Liver (tissue), 9 donors: ENCODE measurements around the gene PCYT1A. TPM values are rescaled to one million over a fixed set of nuclear protein-coding genes. Genes with fewer than 3 reads are reported as not detected.

Experiments
- DNase-seq: peaks from one replicate; pipeline ENCODE4 v3.0.0-alpha.2; 2017; ENCODE audit warnings: low spot score
- H3K27ac ChIP-seq, 2 donors: one replicate each; pipeline ENCODE4 v1.7.0; 2013; ENCODE audit warnings: inconsistent platforms in 2 of 2, low read length in 2 of 2, control low read depth in 1 of 2, low read depth in 1 of 2, mild to moderate bottlenecking in 1 of 2
- H3K27me3 ChIP-seq, 4 donors: one replicate each; pipeline versions ENCODE4 v1.6.1 to v1.7.0; 2013; ENCODE audit warnings: low read length in 3 of 4, inconsistent platforms in 1 of 4, mild to moderate bottlenecking in 1 of 4, moderate library complexity in 1 of 4; ENCODE audit not compliant: control insufficient read depth in 4 of 4, insufficient read depth in 4 of 4
- H3K36me3 ChIP-seq, 4 donors: one replicate each; pipeline versions ENCODE4 v1.6.1 to v1.7.0; 2013; ENCODE audit warnings: low read length in 3 of 4, mild to moderate bottlenecking in 3 of 4, low read depth in 1 of 4, moderate library complexity in 1 of 4; ENCODE audit not compliant: control insufficient read depth in 4 of 4, insufficient read depth in 3 of 4
- H3K4me1 ChIP-seq, 4 donors: one replicate each; pipeline versions ENCODE4 v1.6.1 to v1.7.0; 2013; ENCODE audit warnings: low read length in 3 of 4, mild to moderate bottlenecking in 3 of 4, moderate library complexity in 1 of 4; ENCODE audit not compliant: control insufficient read depth in 4 of 4, insufficient read depth in 4 of 4
- H3K4me3 ChIP-seq, 3 donors: one replicate each; pipeline versions ENCODE4 v1.6.1 to v1.7.0; 2013; ENCODE audit warnings: low read length in 3 of 3, control low read depth in 1 of 3, low read depth in 1 of 3, mild to moderate bottlenecking in 1 of 3
- H3K9ac ChIP-seq, 2 donors: one replicate each; pipeline ENCODE4 v1.7.0; 2013; ENCODE audit warnings: low read length in 2 of 2, mild to moderate bottlenecking in 2 of 2, moderate library complexity in 2 of 2, control low read depth in 1 of 2, low read depth in 1 of 2
- H3K9me3 ChIP-seq, 4 donors: one replicate each; pipeline versions ENCODE4 v1.6.1 to v1.7.0; 2013; ENCODE audit warnings: low read length in 3 of 4; ENCODE audit not compliant: control insufficient read depth in 4 of 4
- EGR1 ChIP-seq, 2 donors: IDR thresholded peaks; 2 replicates each; pipeline ENCODE4 v1.6.1; 2016 to 2018; ENCODE audit warnings: antibody characterized with exemption in 2 of 2, low read depth in 2 of 2
- FOXA2 ChIP-seq: IDR thresholded peaks from 2 replicates; pipeline ENCODE4 v1.6.1; 2016; ENCODE audit warnings: antibody characterized with exemption
- GABPA ChIP-seq, 2 donors: IDR thresholded peaks in 1 of 2; conservative IDR thresholded peaks in 1 of 2; 2 replicates each; pipeline ENCODE4 v1.6.1; 2016; ENCODE audit warnings: antibody characterized with exemption in 2 of 2, mild to moderate bottlenecking in 1 of 2, moderate library complexity in 1 of 2
- HNF4A ChIP-seq, 2 donors: conservative IDR thresholded peaks; 2 replicates each; pipeline ENCODE4 v1.6.1; 2016; ENCODE audit warnings: antibody characterized with exemption in 2 of 2, mild to moderate bottlenecking in 2 of 2
- HNF4G ChIP-seq: IDR thresholded peaks from 2 replicates; pipeline ENCODE4 v1.6.1; 2016; ENCODE audit warnings: antibody characterized with exemption
- JUND ChIP-seq, 2 donors: IDR thresholded peaks; 2 replicates each; pipeline ENCODE4 v1.6.1; 2016; ENCODE audit warnings: antibody characterized with exemption in 2 of 2
- SP1 ChIP-seq: IDR thresholded peaks from 2 replicates; pipeline ENCODE4 v1.6.1; 2018; ENCODE audit warnings: antibody characterized with exemption, mild to moderate bottlenecking
- TAF1 ChIP-seq: conservative IDR thresholded peaks from 2 replicates; pipeline ENCODE4 v1.6.1; 2016; ENCODE audit warnings: antibody characterized with exemption, mild to moderate bottlenecking
- YY1 ChIP-seq: IDR thresholded peaks from 2 replicates; pipeline ENCODE4 v1.6.1; 2016; ENCODE audit warnings: antibody characterized with exemption, mild to moderate bottlenecking
- WGBS: extraction: QIAGEN DNeasy Blood & Tissue Kit; methylation state at CpG from one replicate; pipeline ENCODE4 v1.1.7; 2013; 5-methylcytosine and 5-hydroxymethylcytosine counted together
- polyA plus RNA-seq, 2 donors: library from polyadenylated mRNA; stranded (reverse) in 1 of 2; unstranded in 1 of 2; fragments of 200-250 nt in 1 of 2; fragments of >200 nt in 1 of 2; fragmentation: Nextera tagmentation in 1 of 2; extraction: Ambion mirVana in 1 of 2; gene quantifications; one replicate each; pipeline versions ENCODE4 v1.2.1 to v1.2.3, GENCODE V29; 2013 to 2015
- total RNA-seq, 2 donors: library from RNA; depleted of rRNA; stranded (reverse); fragments of >200 nt; gene quantifications; one replicate each; pipeline ENCODE4 v1.2.3, GENCODE V29; 2014
- TF ChIP-seq, protein P1 (sequence below): fragments of 150-350 bp; IDR thresholded peaks from 2 replicates; pipeline ENCODE4 v1.5.1; 2017; ENCODE audit warnings: improper control_type of control experiment, low read depth, low read length; ENCODE audit not compliant: missing input control
- TF ChIP-seq, protein P2 (sequence below): IDR thresholded peaks from 2 replicates; pipeline ENCODE4 v1.6.1; 2016; ENCODE audit warnings: antibody characterized with exemption, mild to moderate bottlenecking
- TF ChIP-seq, protein P3 (sequence below): IDR thresholded peaks from 2 replicates; pipeline ENCODE4 v1.6.1; 2016; ENCODE audit warnings: antibody characterized with exemption
- TF ChIP-seq, protein P4 (sequence below): IDR thresholded peaks from 2 replicates; pipeline ENCODE4 v1.6.1; 2016; ENCODE audit warnings: antibody characterized with exemption
- donor health status: healthy.
- donor health status: healthy.
- donor health status: healthy.
- donor health status: healthy.
- donor health status: healthy.

Gene PCYT1A
- total and polyA plus RNA-seq, 4 donors, result 12.5 to 56.8 (median 24.3) TPM

DNA sequence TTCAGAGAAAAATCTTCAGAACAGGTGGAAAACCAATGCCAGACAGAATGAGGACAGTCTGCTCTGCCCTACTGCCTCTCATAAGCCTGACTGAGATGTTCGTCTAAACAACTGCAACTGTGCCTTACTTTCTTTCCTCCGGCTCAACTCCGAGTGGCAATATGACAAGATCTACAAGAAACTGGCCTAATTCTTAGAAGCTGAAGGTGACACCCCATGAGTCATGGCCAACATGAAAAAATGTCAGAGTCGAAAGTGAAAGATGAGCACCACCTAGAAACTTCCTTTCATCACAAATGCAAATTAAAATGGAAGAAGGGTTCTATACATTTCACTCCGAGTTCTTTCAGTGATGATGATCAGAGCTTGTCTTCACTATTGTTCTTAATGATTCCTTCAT lies 12.9 kb downstream of the PCYT1A start:
- Histone ChIP-seq H3K4me3 (no peak overlapping the region), H3K27ac (no peak overlapping the region), H3K27me3 (no peaks in the 10 kb centered on the region), H3K9ac (no peak overlapping the region), H3K9me3 (peaks cover 0 to 2% (median 0%) of the 10 kb centered on the region in 4 donors), H3K36me3 (peaks cover 0 to 7% (median 5%) of the 10 kb centered on the region in 4 donors), H3K4me1 (peaks cover 0 to 5% (median 4%) of the 10 kb centered on the region in 4 donors)
- TF ChIP-seq YY1 (no peak), HNF4G (no peak), GABPA (IDR thresholded peaks at IDR 0.05 in 1 of 2, conservative IDR thresholded peaks at IDR 0.05 in 1 of 2) (no peak), JUND (IDR thresholded peaks at IDR 0.05) (no peak), EGR1 (IDR thresholded peaks at IDR 0.05; ENCODE audit: low read depth in 2 of 2) (no peak), SP1 (no peak), HNF4A (conservative IDR thresholded peaks at IDR 0.05) (no peak), TAF1 (no peak), FOXA2 (no peak)
- TF ChIP-seq, protein P1, sequence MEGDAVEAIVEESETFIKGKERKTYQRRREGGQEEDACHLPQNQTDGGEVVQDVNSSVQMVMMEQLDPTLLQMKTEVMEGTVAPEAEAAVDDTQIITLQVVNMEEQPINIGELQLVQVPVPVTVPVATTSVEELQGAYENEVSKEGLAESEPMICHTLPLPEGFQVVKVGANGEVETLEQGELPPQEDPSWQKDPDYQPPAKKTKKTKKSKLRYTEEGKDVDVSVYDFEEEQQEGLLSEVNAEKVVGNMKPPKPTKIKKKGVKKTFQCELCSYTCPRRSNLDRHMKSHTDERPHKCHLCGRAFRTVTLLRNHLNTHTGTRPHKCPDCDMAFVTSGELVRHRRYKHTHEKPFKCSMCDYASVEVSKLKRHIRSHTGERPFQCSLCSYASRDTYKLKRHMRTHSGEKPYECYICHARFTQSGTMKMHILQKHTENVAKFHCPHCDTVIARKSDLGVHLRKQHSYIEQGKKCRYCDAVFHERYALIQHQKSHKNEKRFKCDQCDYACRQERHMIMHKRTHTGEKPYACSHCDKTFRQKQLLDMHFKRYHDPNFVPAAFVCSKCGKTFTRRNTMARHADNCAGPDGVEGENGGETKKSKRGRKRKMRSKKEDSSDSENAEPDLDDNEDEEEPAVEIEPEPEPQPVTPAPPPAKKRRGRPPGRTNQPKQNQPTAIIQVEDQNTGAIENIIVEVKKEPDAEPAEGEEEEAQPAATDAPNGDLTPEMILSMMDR, result no peak
- TF ChIP-seq, protein P2, sequence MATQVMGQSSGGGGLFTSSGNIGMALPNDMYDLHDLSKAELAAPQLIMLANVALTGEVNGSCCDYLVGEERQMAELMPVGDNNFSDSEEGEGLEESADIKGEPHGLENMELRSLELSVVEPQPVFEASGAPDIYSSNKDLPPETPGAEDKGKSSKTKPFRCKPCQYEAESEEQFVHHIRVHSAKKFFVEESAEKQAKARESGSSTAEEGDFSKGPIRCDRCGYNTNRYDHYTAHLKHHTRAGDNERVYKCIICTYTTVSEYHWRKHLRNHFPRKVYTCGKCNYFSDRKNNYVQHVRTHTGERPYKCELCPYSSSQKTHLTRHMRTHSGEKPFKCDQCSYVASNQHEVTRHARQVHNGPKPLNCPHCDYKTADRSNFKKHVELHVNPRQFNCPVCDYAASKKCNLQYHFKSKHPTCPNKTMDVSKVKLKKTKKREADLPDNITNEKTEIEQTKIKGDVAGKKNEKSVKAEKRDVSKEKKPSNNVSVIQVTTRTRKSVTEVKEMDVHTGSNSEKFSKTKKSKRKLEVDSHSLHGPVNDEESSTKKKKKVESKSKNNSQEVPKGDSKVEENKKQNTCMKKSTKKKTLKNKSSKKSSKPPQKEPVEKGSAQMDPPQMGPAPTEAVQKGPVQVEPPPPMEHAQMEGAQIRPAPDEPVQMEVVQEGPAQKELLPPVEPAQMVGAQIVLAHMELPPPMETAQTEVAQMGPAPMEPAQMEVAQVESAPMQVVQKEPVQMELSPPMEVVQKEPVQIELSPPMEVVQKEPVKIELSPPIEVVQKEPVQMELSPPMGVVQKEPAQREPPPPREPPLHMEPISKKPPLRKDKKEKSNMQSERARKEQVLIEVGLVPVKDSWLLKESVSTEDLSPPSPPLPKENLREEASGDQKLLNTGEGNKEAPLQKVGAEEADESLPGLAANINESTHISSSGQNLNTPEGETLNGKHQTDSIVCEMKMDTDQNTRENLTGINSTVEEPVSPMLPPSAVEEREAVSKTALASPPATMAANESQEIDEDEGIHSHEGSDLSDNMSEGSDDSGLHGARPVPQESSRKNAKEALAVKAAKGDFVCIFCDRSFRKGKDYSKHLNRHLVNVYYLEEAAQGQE, result no peak
- DNase-seq, result no peak
- WGBS, result 94% methylated on average over 5 of the region's 5 CpGs

DNA sequence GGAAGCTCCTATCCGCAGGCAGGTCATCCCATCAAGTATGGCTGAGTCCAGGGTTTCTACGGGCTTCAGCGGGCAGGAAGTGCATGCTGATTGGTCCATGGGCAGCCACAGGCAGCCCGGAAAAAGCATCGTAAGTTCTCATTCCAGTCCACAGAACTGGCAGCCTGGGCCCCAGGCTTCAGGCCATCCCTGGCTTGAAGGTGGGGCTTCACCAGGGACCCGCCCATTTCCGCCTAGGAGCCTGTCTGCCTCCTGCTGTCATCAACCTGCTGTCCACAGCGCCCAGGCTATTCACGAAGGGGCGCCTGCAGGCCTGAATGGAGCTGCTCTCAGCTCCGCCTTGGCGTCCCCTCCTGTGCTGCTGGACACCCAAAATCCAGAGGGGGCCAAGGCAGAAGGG lies 13.9 kb downstream of the PCYT1A start:
- Histone ChIP-seq H3K27me3 (no peaks in the 10 kb centered on the region), H3K27ac (no peak overlapping the region), H3K9me3 (peaks cover 0 to 2% (median 0%) of the 10 kb centered on the region in 4 donors), H3K9ac (no peak overlapping the region), H3K4me3 (no peak overlapping the region), H3K4me1 (peaks cover 0 to 4% (median under 1%) of the 10 kb centered on the region in 4 donors), H3K36me3 (peaks cover 2 to 9% (median 6%) of the 10 kb centered on the region in 4 donors)
- no peak for TF ChIP-seq FOXA2
- no peak for TF ChIP-seq SP1
- TF ChIP-seq, protein P3, sequence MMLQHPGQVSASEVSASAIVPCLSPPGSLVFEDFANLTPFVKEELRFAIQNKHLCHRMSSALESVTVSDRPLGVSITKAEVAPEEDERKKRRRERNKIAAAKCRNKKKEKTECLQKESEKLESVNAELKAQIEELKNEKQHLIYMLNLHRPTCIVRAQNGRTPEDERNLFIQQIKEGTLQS, result no peak
- TF ChIP-seq GABPA (IDR thresholded peaks at IDR 0.05 in 1 of 2, conservative IDR thresholded peaks at IDR 0.05 in 1 of 2), result no peak
- TF ChIP-seq, protein P4, sequence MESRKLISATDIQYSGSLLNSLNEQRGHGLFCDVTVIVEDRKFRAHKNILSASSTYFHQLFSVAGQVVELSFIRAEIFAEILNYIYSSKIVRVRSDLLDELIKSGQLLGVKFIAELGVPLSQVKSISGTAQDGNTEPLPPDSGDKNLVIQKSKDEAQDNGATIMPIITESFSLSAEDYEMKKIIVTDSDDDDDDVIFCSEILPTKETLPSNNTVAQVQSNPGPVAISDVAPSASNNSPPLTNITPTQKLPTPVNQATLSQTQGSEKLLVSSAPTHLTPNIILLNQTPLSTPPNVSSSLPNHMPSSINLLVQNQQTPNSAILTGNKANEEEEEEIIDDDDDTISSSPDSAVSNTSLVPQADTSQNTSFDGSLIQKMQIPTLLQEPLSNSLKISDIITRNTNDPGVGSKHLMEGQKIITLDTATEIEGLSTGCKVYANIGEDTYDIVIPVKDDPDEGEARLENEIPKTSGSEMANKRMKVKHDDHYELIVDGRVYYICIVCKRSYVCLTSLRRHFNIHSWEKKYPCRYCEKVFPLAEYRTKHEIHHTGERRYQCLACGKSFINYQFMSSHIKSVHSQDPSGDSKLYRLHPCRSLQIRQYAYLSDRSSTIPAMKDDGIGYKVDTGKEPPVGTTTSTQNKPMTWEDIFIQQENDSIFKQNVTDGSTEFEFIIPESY, result no peak
- no peak for DNase-seq
- 98% methylated on average over 12 of the region's 12 CpGs for WGBS
